ENCODE results near the gene FOXRED2. TPM values are rescaled to one million over a fixed set of nuclear protein-coding genes. Genes with fewer than 3 reads are reported as not detected.
A peak's percentile ranks its signal among the peaks of the same experiment; 100 is the strongest.

The FOXRED2 gene
- total RNA-seq, 1 donor from 2014 or later, result 4.7 TPM

GRCh38 chr22:36456464-36456845 is 50.4 kb downstream of the FOXRED2 start:
- Mint-ChIP-seq H3K27ac (peak overlapping the region; percentile 76), H3K36me3 (no peaks in the 10 kb centered on the region), H3K4me3 (peak overlapping the region; percentile 59), H3K9me3 (no peaks in the 10 kb centered on the region), H3K27me3 (ENCODE audit: insufficient read depth, low read depth) (peaks cover 2% of the 10 kb centered on the region), H3K4me1 (peaks cover 39% of the 10 kb centered on the region)
- TF ChIP-seq, protein P1, sequence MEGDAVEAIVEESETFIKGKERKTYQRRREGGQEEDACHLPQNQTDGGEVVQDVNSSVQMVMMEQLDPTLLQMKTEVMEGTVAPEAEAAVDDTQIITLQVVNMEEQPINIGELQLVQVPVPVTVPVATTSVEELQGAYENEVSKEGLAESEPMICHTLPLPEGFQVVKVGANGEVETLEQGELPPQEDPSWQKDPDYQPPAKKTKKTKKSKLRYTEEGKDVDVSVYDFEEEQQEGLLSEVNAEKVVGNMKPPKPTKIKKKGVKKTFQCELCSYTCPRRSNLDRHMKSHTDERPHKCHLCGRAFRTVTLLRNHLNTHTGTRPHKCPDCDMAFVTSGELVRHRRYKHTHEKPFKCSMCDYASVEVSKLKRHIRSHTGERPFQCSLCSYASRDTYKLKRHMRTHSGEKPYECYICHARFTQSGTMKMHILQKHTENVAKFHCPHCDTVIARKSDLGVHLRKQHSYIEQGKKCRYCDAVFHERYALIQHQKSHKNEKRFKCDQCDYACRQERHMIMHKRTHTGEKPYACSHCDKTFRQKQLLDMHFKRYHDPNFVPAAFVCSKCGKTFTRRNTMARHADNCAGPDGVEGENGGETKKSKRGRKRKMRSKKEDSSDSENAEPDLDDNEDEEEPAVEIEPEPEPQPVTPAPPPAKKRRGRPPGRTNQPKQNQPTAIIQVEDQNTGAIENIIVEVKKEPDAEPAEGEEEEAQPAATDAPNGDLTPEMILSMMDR (IDR thresholded peaks at IDR 0.05), result no peak
- TF ChIP-seq EZH2 (IDR thresholded peaks at IDR 0.05) (no peak), EZH2phosphoT487 (IDR thresholded peaks at IDR 0.05) (no peak)
- Histone ChIP-seq H3K4me2 (no peak overlapping the region), H3K9ac (no peak overlapping the region), H3K36me3 (no peaks in the 10 kb centered on the region), H2AFZ (replicated peaks) (no peak overlapping the region), H3K27me3 (no peaks in the 10 kb centered on the region), H3K4me3 (no peak overlapping the region), H3K79me2 (ENCODE audit: low read depth) (no peaks in the 10 kb centered on the region), H3F3A (ENCODE audit: low read depth) (peaks cover 48% of the 10 kb centered on the region), H3K27ac (no peak overlapping the region), H3K4me1 (peaks cover 14% of the 10 kb centered on the region), H3K9me3 (ENCODE audit: low read depth) (no peaks in the 10 kb centered on the region), H4K20me1 (ENCODE audit: low read depth) (no peaks in the 10 kb centered on the region)
- DNase-seq (ENCODE audit: low spot score), result no peak

DNA sequence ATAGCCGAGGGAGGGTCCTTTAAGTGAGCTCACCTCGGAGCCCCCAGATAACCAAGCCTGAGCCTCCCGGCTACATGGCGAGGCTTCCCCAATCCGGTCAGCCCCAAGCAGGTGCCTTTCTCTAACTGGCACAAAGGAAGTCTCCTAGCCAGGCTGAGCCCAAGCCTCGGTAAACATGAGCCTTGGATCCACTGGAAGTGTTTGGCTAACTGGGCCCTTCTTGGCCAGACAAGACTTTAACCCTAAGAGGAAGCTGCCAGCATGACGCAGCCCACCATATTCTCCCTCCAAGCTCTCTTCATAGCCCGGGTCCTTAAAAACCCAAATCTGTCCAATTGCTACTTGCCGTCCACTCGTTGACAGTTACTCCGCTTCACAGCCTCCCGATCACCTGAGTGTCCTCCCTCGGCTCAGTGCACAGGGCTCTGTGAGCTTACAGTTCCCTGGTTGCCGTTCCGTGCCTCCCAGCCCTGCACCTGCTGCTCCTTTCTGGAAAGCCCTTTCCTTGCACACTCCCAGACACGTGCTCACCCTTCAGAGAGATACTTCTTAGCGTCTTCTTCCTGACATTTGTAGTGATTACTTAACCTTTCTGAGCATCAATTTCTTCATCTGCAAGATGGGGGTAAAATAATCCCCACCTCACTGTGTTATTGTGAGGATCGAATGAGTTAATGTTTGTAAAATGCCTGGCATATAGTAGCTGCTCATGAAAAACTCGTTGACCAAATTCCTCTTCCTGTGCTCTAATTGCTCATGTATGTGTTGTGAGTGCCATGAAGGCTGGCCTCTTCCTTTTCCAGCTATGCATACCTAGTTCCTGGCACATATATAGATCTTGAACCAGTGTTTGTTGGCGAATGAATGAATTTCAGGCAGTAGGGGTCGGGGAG is 51.0 kb downstream of the FOXRED2 start:
- H4K20me1 ChIP-seq (ENCODE audit: low read depth), result no peaks in the 10 kb centered on the region
- no peak overlapping the region for H3K27ac ChIP-seq
- no peaks in the 10 kb centered on the region for H3K36me3 ChIP-seq
- H3K4me1 ChIP-seq, result peaks cover 14% of the 10 kb centered on the region
- H3K79me2 ChIP-seq (ENCODE audit: low read depth), result no peaks in the 10 kb centered on the region
- Mint-ChIP-seq H3K4me3 (peak overlapping the region; percentile 59), H3K9me3 (no peaks in the 10 kb centered on the region), H3K27ac (peak overlapping the region; percentile 76), H3K4me1 (peaks cover 36% of the 10 kb centered on the region), H3K27me3 (ENCODE audit: insufficient read depth, low read depth) (peaks cover 4% of the 10 kb centered on the region), H3K36me3 (no peaks in the 10 kb centered on the region)
- H3F3A ChIP-seq (ENCODE audit: low read depth), result peaks cover 48% of the 10 kb centered on the region
- H3K9me3 ChIP-seq (ENCODE audit: low read depth), result no peaks in the 10 kb centered on the region
- no peak for DNase-seq (ENCODE audit: low spot score)
- no peak for TF ChIP-seq EZH2phosphoT487 (IDR thresholded peaks at IDR 0.05)
- no peak overlapping the region for H3K9ac ChIP-seq
- H2AFZ ChIP-seq (replicated peaks), result peak overlapping the region; percentile 38
- peak overlapping the region; percentile 41 for H3K4me3 ChIP-seq
- H3K27me3 ChIP-seq, result no peaks in the 10 kb centered on the region
- peak overlapping the region; percentile 70 for H3K4me2 ChIP-seq

GRCh38 chr22:36454916-36455570 is 51.8 kb downstream of the FOXRED2 start:
- peak overlapping the region; percentile 73 for H3K4me3 Mint-ChIP-seq
- Histone ChIP-seq H3K9me3 (ENCODE audit: low read depth) (no peaks in the 10 kb centered on the region), H3K4me1 (peaks cover 14% of the 10 kb centered on the region), H3K4me3 (peak overlapping the region; percentile 41), H3F3A (ENCODE audit: low read depth) (peaks cover 48% of the 10 kb centered on the region), H3K9ac (no peak overlapping the region), H4K20me1 (ENCODE audit: low read depth) (no peaks in the 10 kb centered on the region), H3K4me2 (peak overlapping the region; percentile 70), H3K79me2 (ENCODE audit: low read depth) (no peaks in the 10 kb centered on the region), H3K36me3 (no peaks in the 10 kb centered on the region), H3K27me3 (no peaks in the 10 kb centered on the region), H3K27ac (no peak overlapping the region), H2AFZ (replicated peaks) (peak overlapping the region; percentile 71)
- no peaks in the 10 kb centered on the region for H3K9me3 Mint-ChIP-seq
- H3K36me3 Mint-ChIP-seq, result no peaks in the 10 kb centered on the region
- H3K4me1 Mint-ChIP-seq, result peaks cover 32% of the 10 kb centered on the region
- peak; percentile 99 for DNase-seq (ENCODE audit: low spot score)
- peak overlapping the region; percentile 69 for H3K27ac Mint-ChIP-seq
- TF ChIP-seq EZH2 (IDR thresholded peaks at IDR 0.05) (no peak), EZH2phosphoT487 (IDR thresholded peaks at IDR 0.05) (no peak)
- TF ChIP-seq, protein P1 (IDR thresholded peaks at IDR 0.05), result no peak
- peaks cover 4% of the 10 kb centered on the region for H3K27me3 Mint-ChIP-seq (ENCODE audit: insufficient read depth, low read depth)

All from neural progenitor cell (in vitro differentiated cells).